ENCODE measurements around the gene TEAD3.

The TEAD3 gene

GRCh38 chr6:35457907-35458306 is 39.0 kb downstream of the TEAD3 start:
- TF ChIP-seq CTCF (IDR thresholded peaks at IDR 0.05; ENCODE audit: borderline replicate concordance, insufficient read depth, low read depth, low read length): no peak
- H3K4me3 ChIP-seq (ENCODE audit: low read depth, low read length): no peak overlapping the region

GRCh38 chr6:35454391-35455110 is 42.3 kb downstream of the TEAD3 start:
- no peak for TF ChIP-seq CTCF (IDR thresholded peaks at IDR 0.05; ENCODE audit: borderline replicate concordance, insufficient read depth, low read depth, low read length)
- no peak overlapping the region for H3K4me3 ChIP-seq (ENCODE audit: low read depth, low read length)

GRCh38 chr6:35453236-35453635 is 43.6 kb downstream of the TEAD3 start:
- TF ChIP-seq CTCF (IDR thresholded peaks at IDR 0.05; ENCODE audit: borderline replicate concordance, insufficient read depth, low read depth, low read length): no peak
- H3K4me3 ChIP-seq (ENCODE audit: low read depth, low read length): no peak overlapping the region

DNA sequence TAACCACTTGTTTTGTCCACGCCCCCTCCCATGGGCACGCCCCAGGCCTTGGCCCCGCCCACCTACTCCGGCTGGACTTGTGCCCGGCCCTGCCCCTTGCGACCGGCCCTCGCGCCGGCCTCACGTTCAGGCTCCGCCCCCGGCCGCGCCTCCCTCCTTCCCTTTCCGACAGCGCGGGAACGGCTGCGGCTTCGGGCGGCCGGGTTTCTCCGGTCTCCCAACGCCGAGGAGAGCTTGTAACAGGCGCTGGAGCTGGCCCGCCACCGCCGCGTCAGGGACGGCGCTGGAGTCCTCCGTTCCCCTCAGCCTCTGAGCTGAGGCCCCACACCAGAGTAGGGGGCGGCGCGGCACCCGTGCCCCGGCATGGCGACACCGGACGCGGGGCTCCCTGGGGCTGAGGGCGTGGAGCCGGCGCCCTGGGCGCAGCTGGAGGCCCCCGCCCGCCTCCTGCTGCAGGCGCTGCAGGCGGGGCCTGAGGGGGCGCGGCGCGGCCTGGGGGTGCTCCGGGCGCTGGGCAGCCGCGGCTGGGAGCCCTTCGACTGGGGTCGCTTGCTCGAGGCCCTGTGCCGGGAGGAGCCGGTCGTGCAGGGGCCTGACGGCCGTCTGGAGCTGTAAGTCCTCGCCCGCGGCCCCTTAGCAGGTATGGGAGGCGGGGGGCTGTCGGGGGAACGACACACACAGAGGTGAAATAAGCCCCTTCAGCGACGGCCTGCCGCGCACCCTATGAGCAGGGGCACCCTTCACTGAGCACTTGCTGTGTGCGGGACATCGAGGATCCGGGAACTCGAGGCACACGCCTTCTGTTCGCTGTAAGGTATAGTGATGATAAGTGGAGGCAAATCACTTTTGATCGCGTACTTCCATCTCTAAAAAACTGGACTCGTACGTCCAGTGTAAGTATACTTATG is 44.4 kb downstream of the TEAD3 start, which contains the start of gene FANCE:
Gene FANCE, plus strand, starts transcription at position 156 of the 908 bp plus-strand sequence. Its CDS starts 208 bp downstream, at position 364.
- peak within 1 kb of the TSS; percentile 68 for H3K4me3 ChIP-seq (ENCODE audit: low read depth, low read length)
- no peak for TF ChIP-seq CTCF (IDR thresholded peaks at IDR 0.05; ENCODE audit: borderline replicate concordance, insufficient read depth, low read depth, low read length)

- no peak overlapping the region for H3K4me3 ChIP-seq (ENCODE audit: low read depth, low read length)
- no peak for TF ChIP-seq CTCF (IDR thresholded peaks at IDR 0.05; ENCODE audit: borderline replicate concordance, insufficient read depth, low read depth, low read length)
Measured at GRCh38 chr6:35451354-35452182, 45.3 kb downstream of the TEAD3 start.

GRCh38 chr6:35449287-35449881 is 47.5 kb downstream of the TEAD3 start:
- H3K4me3 ChIP-seq (ENCODE audit: low read depth, low read length): no peak overlapping the region
- peak; percentile 46; the same call in 1 of the 2 replicates for TF ChIP-seq CTCF (IDR thresholded peaks at IDR 0.05; ENCODE audit: borderline replicate concordance, insufficient read depth, low read depth, low read length)
